Astrocyte of the spinal cord (primary cell): Measurements from ENCODE around the gene MYO1F.
A peak's percentile ranks its signal among the peaks of the same experiment; 100 is the strongest.
"Not testable (repeated sequence)": the region's sequence is repeated elsewhere in the genome, so short reads cannot be mapped to it uniquely, and the experiment has no call there.

ENCODE experiments used
- DNase-seq: peaks from one replicate; pipeline ENCODE4 v3.0.0; 2011; ENCODE audit warnings: low read depth, low spot score
- H3K4me3 ChIP-seq: 2 replicates; pipeline ENCODE4 v1.5.1; 2011; ENCODE audit warnings: low read depth, mild to moderate bottlenecking, low read length, moderate library complexity
- CTCF ChIP-seq: IDR thresholded peaks from 2 replicates; pipeline ENCODE4 v1.5.1; 2012; ENCODE audit warnings: low read depth, mild to moderate bottlenecking, low read length, inconsistent platforms
- in situ Hi-C: cut with HindIII; loops from 2 replicates; pipeline ENCODE4 v1.10.0; 2017; ENCODE audit warnings: low sequenced_read_pairs

Gene MYO1F

DNA sequence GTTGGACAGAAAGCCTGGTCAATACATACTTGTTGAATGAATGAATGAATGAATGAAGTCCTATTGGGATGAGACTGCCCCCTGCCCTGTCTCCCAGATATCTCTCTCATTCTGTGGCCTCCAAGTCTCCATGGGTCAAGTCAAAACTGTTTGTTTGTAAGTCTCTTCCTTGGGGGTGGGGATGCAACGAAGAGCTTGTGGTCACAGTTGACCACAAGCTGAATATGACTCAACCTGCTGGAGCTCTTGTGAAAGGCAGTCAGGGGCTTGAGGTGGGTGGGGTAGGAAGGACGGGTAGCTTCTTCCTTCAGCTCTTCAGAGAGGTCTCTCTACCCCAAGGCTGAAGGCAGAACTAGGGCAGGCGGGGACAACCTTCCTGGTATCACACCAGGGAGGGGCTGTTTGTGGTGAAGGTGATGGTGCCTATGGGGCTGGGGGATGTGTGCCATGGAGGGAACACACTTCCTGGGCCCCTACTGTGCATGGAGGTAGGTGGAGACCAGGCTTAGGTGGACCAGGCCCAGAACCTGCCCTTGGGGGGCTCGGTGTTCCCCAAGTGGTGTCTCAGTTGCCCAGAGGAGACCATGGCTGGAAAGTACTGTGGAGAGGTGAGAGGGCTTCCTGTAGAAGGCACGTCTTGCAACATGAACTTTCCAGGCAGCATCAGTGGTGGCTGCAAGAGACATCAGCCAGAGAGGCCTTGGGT, 8.0 kb downstream of the MYO1F start:
- H3K4me3 ChIP-seq = no peak overlapping the region
- TF ChIP-seq CTCF = no peak
- in situ Hi-C loops = no loop called here
- DNase-seq = peak; percentile 96

DNA sequence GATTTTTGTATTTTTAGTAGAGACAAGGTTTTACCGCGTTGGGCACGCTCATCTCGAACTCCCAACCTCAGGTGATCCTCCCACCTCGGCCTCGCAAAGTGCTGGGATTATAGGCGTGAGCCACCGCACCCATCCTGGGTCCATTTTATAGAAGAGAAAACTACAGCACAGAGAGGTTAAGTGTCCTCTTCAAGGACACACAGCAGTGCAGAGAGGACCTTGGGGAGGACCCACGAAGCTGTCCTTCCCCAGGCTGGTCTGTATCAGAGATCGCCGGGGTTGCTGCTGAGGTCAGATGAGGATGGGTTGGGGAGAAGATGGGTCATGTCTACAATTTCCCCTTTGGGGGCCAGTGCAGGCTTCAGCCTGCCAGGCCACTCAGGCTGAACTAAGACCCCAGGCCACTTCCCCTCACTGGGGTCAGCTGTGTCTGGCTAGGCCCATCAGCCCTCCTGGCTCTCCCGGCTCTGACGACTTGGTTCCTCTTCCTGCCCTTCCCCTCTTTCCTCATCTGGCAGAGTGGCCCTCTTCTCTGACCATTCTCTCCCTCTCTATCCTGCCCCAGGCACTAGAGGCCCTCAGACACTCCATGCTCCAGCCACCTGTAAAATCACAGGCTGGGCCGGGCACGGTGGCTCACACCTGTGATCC, 9.6 kb downstream of the MYO1F start:
- in situ Hi-C loops = no loop called here
- no peak for DNase-seq
- no peak for TF ChIP-seq CTCF
- H3K4me3 ChIP-seq = no peak overlapping the region

DNA sequence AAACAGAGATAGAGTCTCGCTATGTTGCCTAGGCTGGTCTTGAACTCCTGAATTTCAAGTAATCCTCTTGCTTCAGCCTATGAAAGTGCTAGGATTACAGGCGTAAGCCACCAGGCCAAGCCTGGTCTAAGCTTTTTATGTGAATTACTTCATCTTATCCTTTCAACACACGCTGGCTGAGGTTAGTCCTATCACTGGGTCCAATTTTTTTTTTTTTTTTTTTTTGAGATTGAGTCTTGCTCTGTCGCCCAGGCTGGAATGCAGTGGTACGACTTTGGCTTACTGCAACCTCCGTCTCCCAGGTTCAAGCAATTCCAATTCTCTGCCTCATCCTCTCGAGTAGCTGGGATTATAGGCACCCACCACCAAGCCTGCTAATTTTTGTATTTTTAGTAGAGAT, 10.4 kb downstream of the MYO1F start:
- no peak for DNase-seq
- in situ Hi-C loops = no loop called here
- no peak overlapping the region for H3K4me3 ChIP-seq
- TF ChIP-seq CTCF = no peak

DNA sequence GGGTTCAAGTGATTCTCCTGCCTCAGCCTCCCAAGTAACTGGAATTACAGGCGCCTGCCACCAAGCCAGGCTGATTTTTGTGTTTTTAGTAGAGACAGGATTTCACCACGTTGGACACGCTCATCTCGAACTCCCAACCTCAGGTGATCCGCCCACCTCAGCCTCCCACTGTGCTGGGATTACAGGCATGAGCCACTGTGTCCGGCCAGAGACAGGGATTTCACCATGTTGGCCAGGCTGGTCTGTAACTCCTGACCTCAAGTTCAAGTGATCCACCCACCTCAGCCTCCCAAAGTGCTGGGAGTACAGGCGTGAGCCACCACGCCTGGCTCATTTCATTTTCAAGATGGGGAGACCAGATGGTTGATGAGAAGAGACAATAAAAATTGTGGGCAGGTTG, 12.4 kb downstream of the MYO1F start:
- H3K4me3 ChIP-seq, DNase-seq, in situ Hi-C loops: not testable (repeated sequence)

GRCh38 chr19:8561075-8561764, 16.0 kb downstream of the MYO1F start:
- no peak overlapping the region for H3K4me3 ChIP-seq
- in situ Hi-C loops = no loop called here
- no peak for TF ChIP-seq CTCF

DNA sequence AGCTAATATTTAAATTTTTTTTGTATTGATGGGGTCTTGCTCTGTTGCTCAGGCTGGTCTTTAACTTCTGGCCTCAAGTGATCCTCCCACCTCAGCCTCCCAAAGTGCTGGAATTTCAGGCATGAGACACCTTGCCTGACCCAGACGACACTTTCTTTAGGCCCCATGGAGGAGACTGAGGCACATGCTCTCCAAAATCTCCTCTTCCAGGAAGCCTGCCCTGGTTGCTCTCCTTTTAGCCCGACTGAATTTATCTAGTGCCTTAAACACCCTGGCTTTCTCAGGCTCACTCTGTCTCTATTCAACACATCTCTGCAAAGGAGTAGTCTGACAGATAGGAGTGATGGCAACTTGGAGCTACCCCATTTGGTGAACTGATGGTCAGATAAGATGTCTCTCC, 18.9 kb downstream of the MYO1F start:
- no peak overlapping the region for H3K4me3 ChIP-seq
- no peak for TF ChIP-seq CTCF
- no peak for DNase-seq
- in situ Hi-C loops = no loop called here

More at GRCh38 chr19:8561075-8561764, 16.0 kb downstream of the MYO1F start:
- no peak for DNase-seq
